Measurements from ENCODE around the gene NXPH2.

Gene NXPH2

DNA sequence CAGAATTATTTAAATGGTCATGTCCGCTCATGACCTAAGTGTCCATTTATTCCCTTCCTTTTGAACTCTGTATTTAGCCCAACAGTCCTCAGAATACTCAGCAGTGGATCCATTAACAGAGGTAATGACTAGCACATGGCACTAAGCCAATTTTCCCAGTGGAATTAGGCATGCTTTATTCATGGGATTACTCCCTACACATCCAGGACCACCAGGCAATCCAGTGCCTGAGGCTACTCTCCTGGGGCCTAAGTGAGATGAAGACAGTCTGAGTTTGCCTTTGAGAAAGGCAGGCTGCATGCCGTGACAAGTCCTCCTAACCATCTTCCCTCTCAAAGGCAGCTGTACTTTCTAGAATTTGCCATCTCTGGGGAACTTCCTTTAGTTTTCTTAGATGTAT lies 150.0 kb downstream of the NXPH2 start:
- no peak for DNase-seq

DNA sequence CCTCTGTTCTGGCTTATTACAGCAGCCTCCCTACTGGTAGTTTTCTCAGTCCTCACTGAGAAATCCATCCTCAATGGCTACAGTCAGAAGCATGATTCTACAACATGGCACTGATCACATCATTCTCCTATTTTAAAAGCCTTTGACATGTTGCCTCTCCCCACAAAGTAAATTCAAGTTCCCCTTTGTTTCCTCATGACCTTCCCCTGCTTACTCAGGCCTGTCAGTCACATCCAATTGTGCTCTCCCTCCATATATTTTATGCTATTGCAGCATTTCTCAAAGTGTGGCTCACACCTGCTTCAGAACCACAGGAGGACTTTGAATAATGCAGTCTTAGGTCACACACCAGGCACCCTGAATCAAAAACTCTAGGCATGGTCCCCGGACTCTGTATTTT lies 154.0 kb downstream of the NXPH2 start:
- DNase-seq, result no peak

DNA sequence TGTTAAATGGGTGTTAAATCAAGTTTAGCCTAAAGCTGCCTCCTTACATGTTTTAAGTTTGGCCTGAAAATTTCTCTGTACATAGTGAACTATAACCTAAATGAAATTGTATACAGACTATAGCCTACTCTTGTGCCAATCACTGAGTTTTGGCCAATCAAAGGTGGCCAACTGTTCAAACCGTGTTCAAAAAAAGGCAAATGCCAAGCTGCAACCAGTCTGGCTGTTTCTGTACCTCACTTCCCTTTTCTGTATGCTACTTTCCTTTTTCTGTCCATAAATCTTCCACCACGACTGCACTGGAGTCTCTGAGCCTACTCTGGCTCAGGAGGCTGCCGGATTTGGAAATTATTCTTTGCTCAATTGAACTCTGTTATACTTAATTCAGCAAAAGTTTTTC lies 157.6 kb downstream of the NXPH2 start:
- no peak for DNase-seq

- DNase-seq, result no peak
Observed at GRCh38 chr2:138621139-138621538, 159.1 kb downstream of the NXPH2 start.

DNA sequence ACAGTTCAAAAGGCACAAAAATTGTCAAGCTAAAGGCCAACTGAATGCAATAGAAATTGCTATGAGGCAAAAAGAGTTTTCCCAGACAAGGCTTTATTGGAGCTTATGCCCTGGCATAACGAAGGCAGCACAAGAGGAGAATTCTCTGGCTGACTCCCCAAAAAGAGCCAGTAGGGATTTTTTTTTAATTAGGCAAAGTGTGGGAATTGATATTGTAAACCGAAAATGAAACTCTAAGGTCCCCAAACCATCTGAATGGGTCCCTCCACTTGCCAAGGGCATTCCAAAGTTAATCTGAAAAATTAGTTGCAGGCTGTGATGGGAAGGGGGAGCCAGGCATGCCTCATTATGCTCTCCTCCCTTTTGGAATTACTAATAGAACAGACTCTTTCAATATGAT lies 159.8 kb downstream of the NXPH2 start:
- DNase-seq, result no peak
